Measurements from ENCODE around the gene INTS1.

The INTS1 gene

GRCh38 chr7:1452205-1452604, 52.0 kb downstream of the INTS1 start:
- Histone ChIP-seq H3K4me3 (IDR thresholded peaks at IDR 0.05; ENCODE audit: insufficient read depth, low read depth, low read length) (no peak overlapping the region), H3K27ac (no peak overlapping the region), H3K79me2 (ENCODE audit: insufficient read depth, low read depth) (no peaks in the 10 kb centered on the region), H3K9ac (no peak overlapping the region), H3K4me1 (ENCODE audit: low read depth, poor library complexity, severe bottlenecking) (no peaks in the 10 kb centered on the region), H3K4me2 (no peak overlapping the region), H4K20me1 (ENCODE audit: insufficient read depth) (no peaks in the 10 kb centered on the region), H3K36me3 (ENCODE audit: insufficient read depth) (no peaks in the 10 kb centered on the region), H3K27me3 (ENCODE audit: insufficient read depth, low read depth) (peaks cover 61% of the 10 kb centered on the region), H2AFZ (ENCODE audit: low read depth) (no peak overlapping the region)
- no peak for TF ChIP-seq CTCF (conservative IDR thresholded peaks at IDR 0.05; ENCODE audit: low read depth, low read length)

GRCh38 chr7:1450987-1451386, 53.2 kb downstream of the INTS1 start:
- no peaks in the 10 kb centered on the region for H3K79me2 ChIP-seq (ENCODE audit: insufficient read depth, low read depth)
- no peak overlapping the region for H3K9ac ChIP-seq
- no peak overlapping the region for H2AFZ ChIP-seq (ENCODE audit: low read depth)
- no peak overlapping the region for H3K4me3 ChIP-seq (IDR thresholded peaks at IDR 0.05; ENCODE audit: insufficient read depth, low read depth, low read length)
- H3K36me3 ChIP-seq (ENCODE audit: insufficient read depth) = no peaks in the 10 kb centered on the region
- H3K27ac ChIP-seq = no peak overlapping the region
- TF ChIP-seq CTCF (conservative IDR thresholded peaks at IDR 0.05; ENCODE audit: low read depth, low read length) = no peak
- no peak overlapping the region for H3K4me2 ChIP-seq
- H3K27me3 ChIP-seq (ENCODE audit: insufficient read depth, low read depth) = peaks cover 53% of the 10 kb centered on the region
- no peaks in the 10 kb centered on the region for H3K4me1 ChIP-seq (ENCODE audit: low read depth, poor library complexity, severe bottlenecking)
- H4K20me1 ChIP-seq (ENCODE audit: insufficient read depth) = no peaks in the 10 kb centered on the region

GRCh38 chr7:1450431-1450830, 53.8 kb downstream of the INTS1 start:
- no peak overlapping the region for H3K9ac ChIP-seq
- peaks cover 52% of the 10 kb centered on the region for H3K27me3 ChIP-seq (ENCODE audit: insufficient read depth, low read depth)
- H3K4me3 ChIP-seq (IDR thresholded peaks at IDR 0.05; ENCODE audit: insufficient read depth, low read depth, low read length) = no peak overlapping the region
- H3K27ac ChIP-seq = no peak overlapping the region
- no peak overlapping the region for H2AFZ ChIP-seq (ENCODE audit: low read depth)
- no peaks in the 10 kb centered on the region for H3K36me3 ChIP-seq (ENCODE audit: insufficient read depth)
- no peak for TF ChIP-seq CTCF (conservative IDR thresholded peaks at IDR 0.05; ENCODE audit: low read depth, low read length)
- no peaks in the 10 kb centered on the region for H3K79me2 ChIP-seq (ENCODE audit: insufficient read depth, low read depth)
- H4K20me1 ChIP-seq (ENCODE audit: insufficient read depth) = no peaks in the 10 kb centered on the region
- H3K4me1 ChIP-seq (ENCODE audit: low read depth, poor library complexity, severe bottlenecking) = no peaks in the 10 kb centered on the region
- no peak overlapping the region for H3K4me2 ChIP-seq

- Histone ChIP-seq H3K27ac (no peak overlapping the region), H3K9ac (no peak overlapping the region), H3K36me3 (ENCODE audit: insufficient read depth) (no peaks in the 10 kb centered on the region), H4K20me1 (ENCODE audit: insufficient read depth) (no peaks in the 10 kb centered on the region), H3K4me1 (ENCODE audit: low read depth, poor library complexity, severe bottlenecking) (no peaks in the 10 kb centered on the region), H3K79me2 (ENCODE audit: insufficient read depth, low read depth) (no peaks in the 10 kb centered on the region), H3K4me2 (no peak overlapping the region), H3K4me3 (IDR thresholded peaks at IDR 0.05; ENCODE audit: insufficient read depth, low read depth, low read length) (no peak overlapping the region), H2AFZ (ENCODE audit: low read depth) (no peak overlapping the region), H3K27me3 (ENCODE audit: insufficient read depth, low read depth) (peaks cover 50% of the 10 kb centered on the region)
- TF ChIP-seq CTCF (conservative IDR thresholded peaks at IDR 0.05; ENCODE audit: low read depth, low read length) = no peak
These were observed 54.2 kb downstream of the INTS1 start for GRCh38 chr7:1449951-1450350.
